ENCODE data around the gene ZFP91. TPM values are rescaled to one million over a fixed set of nuclear protein-coding genes. Genes with fewer than 3 reads are reported as not detected.
A peak's percentile ranks its signal among the peaks of the same experiment; 100 is the strongest.

Gene ZFP91
- total and polyA plus RNA-seq, 2 donors (not counting 3 experiments of a cell fraction or from before 2014, with no cell fraction given), result 20.2 to 52.0 TPM

GRCh38 chr11:58654079-58654907, 75.4 kb downstream of the ZFP91 start:
- H4K20me1 ChIP-seq (replicated peaks; ENCODE audit: control insufficient read depth, extremely low read depth, insufficient read depth, low read length), result no peaks in the 10 kb centered on the region
- no peak overlapping the region for H3K9ac ChIP-seq (replicated peaks; ENCODE audit: extremely low read depth, insufficient read depth, low read length)
- no peaks in the 10 kb centered on the region for H3K4me1 ChIP-seq (ENCODE audit: control insufficient read depth, extremely low read depth, insufficient read depth, low read length)
- no peak overlapping the region for H3K4me3 ChIP-seq (replicated peaks in 1 of 3; ENCODE audit: insufficient read depth in 1 of 3, low read depth in 1 of 3, low read length in 3 of 3)
- DNase-seq (ENCODE audit: low read depth, low spot score), result peak; percentile 75
- BruUV-seq (replicated peaks), result no TSS peak
- peaks cover 5 to 24% of the 10 kb centered on the region in 2 experiments for H3K27me3 ChIP-seq (ENCODE audit: control insufficient read depth in 2 of 2, insufficient read depth in 2 of 2, low read length in 2 of 2)
- FAIRE-seq, result peak; percentile 86
- no peak overlapping the region for H2AFZ ChIP-seq (ENCODE audit: low read depth, low read length)
- H3K9me3 ChIP-seq (replicated peaks; ENCODE audit: control insufficient read depth, insufficient read depth, low read length), result no peaks in the 10 kb centered on the region
- no peaks in the 10 kb centered on the region for H3K79me2 ChIP-seq (ENCODE audit: control insufficient read depth, insufficient read depth, low read length)
- CTCF ChIA-PET, result interaction anchor here (1.2 to 1.8 kb wide), 5 partner anchors 14 to 504 kb away, joined by 3 to 6 read pairs (median 3); no protein-coding TSS in a partner anchor
- POLR2A ChIA-PET, result interaction anchor here (0.6 kb wide), 1 partner anchor 857 kb away, joined by 6 read pairs; no protein-coding TSS in a partner anchor
- no peak overlapping the region for H3K27ac ChIP-seq (ENCODE audit: insufficient read depth, low read depth, low read length)
- intact Hi-C loops (cut with micrococcal nuclease), result loop anchor here (1.0 to 2.0 kb wide), 6 partner anchors 21 to 504 kb away; no protein-coding TSS in a partner anchor
- no peak overlapping the region for H3K4me2 ChIP-seq (ENCODE audit: insufficient read depth, low read length)
- H3K36me3 ChIP-seq (ENCODE audit: control insufficient read depth in 2 of 2, extremely low read depth in 1 of 2, insufficient read depth in 2 of 2, low read length in 2 of 2), result no peaks in the 10 kb centered on the region
- no peaks in the 10 kb centered on the region for H3K9me1 ChIP-seq (replicated peaks; ENCODE audit: control insufficient read depth, extremely low read depth, insufficient read depth, low read length)
- dilution Hi-C loops (cut with MboI; ENCODE audit: extremely low pct_ligation_motif_present, low sequenced_read_pairs), result no loop called here
- no peak for TF ChIP-seq JUN (IDR thresholded peaks at IDR 0.05; ENCODE audit: borderline replicate concordance, insufficient read depth, insufficient read length, low read depth)
- TF ChIP-seq MAX (IDR thresholded peaks at IDR 0.05; ENCODE audit: insufficient read depth, insufficient read length), result peak; percentile 39
- peak; percentile 91 to 94 for TF ChIP-seq CTCF (IDR thresholded peaks at IDR 0.05; ENCODE audit: extremely low read depth in 1 of 2, insufficient read depth in 1 of 2, low read depth in 1 of 2, low read length in 2 of 2)
- TF ChIP-seq EZH2 (IDR thresholded peaks at IDR 0.05; ENCODE audit: borderline replicate concordance, low read depth, low read length, severe bottlenecking), result no peak

Measured in endothelial cell of umbilical vein (primary cell).